Stimulated activated CD4-positive, alpha-beta T cell treated with anti-CD3 and anti-CD28 coated beads, Interleukin-4, amount 100 ng/mL, for 24 hours (primary cell): ENCODE measurements around the gene S100A12.
"Not testable (repeated sequence)": the region's sequence is repeated elsewhere in the genome, so short reads cannot be mapped to it uniquely, and the experiment has no call there.

Experiments used
- DNase-seq: peaks from one replicate; pipeline ENCODE4 v3.0.0-alpha.2; 2020

The S100A12 gene

DNA sequence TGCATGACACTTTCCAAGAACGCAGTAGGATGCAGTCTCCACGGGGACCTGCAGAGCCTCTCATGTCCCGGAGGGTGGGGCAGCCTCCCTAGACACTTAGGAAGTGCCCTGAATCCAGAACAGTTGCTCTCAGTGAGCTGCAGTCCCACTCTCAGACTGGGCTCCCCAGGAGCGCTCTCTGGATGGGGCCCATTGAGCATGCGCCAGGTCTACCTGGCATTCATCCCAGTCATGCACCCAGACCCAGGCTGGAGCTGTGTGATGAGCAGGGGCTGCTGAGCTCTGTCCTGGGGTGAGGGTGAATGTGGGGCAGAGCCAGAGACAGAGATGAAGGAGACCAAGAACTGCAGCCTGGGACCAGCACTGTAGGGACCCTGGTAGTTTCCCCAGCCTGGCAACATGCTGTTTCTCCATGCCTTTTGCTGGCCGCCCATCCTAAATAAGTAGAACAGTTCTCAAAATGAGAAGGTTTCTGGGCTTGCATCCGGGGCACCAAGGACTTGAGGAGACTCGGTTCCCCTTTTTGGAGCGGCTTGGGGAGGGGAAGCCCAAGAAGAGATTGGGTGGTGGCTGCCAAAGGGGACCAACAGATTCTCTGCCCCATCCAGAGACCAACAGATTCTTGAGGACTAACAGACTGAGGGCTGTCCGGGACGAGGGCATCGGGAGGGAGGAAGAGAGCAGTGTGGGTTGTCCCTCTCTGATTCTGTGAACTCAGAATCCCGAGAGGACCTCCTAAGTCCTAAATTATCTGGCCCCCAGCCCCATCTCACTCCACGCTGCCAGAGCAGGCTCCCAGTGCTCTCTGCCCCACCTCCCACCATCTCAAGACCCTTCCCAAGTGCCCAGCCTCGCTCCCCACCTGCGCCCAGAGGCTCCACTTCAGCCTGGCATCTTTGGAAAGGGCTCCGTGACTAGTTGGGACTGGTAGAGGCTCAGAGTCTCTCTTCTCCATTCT lies 25.8 kb downstream of the S100A12 start:
- DNase-seq: no peak

DNA sequence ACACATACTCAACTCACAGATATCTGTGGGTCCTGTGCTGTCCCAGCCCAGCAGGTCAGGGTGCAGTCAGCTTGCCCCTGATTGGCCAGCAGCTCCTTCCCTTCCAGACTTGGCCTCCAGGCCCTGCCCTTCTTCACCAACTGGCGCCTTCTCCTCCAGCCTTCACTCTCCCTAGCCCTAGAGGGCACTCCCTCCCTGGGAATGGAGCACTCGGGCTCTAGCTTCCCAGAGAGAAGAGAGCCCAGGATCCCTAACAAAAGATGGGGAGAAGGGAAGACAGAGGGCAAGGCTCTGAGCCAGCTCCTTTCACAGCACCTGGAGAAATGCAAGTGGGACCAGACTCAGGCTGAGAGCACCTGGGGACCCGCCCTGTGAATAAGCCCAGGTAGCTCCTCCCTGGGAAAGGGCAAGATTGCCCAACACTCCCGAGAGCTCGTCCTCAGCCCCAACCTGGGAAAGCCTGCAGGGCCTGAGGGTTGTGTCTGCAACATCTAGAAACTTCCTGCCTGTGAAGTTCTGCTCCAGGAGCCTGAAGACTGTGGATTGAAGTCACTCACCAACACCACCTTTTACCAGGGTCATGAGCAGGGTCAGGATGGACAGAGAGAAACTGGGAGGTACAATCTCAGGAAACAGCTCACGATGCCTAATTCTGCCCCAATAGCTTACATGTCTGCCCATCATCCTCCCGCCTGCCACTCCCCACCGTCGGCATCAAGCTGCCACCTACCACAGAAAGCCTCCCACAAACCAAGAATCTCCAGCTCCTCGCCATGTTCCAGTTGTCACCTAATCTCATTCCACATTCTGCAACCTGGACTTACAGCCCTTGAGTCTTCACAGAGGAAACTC lies 26.7 kb downstream of the S100A12 start, which contains the start of gene PGLYRP4:
Gene PGLYRP4 (minus strand): TSS at position 331 of the 852 bp plus-strand sequence. CDS start 909 bp downstream, outside the sequence.
- no peak for DNase-seq

DNA sequence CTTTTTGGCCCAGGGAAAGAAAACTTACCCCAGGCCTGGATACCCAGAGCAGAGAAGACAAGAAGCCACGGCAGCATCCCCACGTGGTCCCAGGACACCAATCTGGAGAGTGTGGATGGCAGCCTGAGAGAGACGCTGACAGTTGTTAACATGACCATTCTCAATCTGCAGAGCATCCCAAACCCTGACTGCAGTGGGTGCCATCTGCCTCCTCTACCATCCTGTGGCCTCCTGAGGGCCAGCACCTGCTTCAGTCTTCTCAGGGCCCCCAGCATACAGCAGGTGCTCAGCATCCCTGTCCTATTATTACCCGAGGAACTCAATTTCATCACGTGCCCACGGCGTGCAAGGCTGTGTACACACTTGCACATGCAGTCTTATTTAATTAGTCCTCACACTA lies 27.6 kb downstream of the S100A12 start:
- no peak for DNase-seq

DNA sequence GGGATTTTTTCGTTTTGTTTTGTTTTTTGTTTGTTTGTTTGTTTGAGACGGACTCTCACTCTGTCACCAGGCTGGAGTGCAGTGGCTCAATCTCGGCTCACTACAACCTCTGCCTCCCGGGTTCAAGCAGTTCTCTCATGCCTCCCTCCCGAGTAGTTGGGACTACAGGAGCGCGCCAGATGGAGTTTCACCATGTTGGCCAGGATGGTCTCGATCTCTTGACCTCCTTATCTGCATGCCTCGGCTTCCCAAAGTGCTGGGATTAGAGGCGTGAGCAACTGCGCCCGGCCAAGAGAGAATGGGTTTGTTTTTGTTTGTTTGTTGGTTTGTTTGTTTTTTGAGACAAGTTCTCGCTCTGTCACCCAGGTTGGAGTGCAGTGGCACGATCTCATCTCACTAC lies 28.4 kb downstream of the S100A12 start:
- DNase-seq: not testable (repeated sequence)

DNA sequence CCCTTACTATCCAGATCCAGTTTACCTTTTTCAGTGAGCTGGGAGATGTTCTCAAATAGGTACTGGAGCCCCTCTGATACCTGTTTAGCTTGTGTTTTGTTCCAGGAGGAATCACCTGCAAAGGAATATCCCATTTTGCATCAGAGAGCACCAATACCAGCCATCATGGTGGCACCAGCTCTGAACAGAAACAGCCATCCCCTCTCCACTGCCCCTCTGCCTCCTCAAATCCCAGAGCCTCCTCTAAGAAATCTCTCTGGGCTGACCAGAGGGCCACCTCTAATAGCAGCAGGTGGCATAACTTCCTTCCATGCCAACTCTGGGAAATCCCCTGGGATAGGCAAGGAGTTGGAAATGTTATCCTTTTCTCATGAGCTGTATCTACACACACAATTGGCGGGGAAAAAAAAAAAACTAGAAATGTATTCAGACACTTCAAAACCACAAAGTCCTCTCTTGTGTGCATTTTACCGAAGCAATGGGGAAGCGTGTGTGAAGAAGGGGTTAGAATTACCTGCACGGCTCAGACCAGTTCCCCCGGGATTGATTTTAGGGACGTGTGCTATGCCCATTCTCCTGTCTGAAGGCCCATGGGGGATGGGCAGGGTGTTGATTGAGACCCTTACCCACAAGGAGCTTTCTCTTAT lies 29.2 kb downstream of the S100A12 start:
- DNase-seq: no peak

DNA sequence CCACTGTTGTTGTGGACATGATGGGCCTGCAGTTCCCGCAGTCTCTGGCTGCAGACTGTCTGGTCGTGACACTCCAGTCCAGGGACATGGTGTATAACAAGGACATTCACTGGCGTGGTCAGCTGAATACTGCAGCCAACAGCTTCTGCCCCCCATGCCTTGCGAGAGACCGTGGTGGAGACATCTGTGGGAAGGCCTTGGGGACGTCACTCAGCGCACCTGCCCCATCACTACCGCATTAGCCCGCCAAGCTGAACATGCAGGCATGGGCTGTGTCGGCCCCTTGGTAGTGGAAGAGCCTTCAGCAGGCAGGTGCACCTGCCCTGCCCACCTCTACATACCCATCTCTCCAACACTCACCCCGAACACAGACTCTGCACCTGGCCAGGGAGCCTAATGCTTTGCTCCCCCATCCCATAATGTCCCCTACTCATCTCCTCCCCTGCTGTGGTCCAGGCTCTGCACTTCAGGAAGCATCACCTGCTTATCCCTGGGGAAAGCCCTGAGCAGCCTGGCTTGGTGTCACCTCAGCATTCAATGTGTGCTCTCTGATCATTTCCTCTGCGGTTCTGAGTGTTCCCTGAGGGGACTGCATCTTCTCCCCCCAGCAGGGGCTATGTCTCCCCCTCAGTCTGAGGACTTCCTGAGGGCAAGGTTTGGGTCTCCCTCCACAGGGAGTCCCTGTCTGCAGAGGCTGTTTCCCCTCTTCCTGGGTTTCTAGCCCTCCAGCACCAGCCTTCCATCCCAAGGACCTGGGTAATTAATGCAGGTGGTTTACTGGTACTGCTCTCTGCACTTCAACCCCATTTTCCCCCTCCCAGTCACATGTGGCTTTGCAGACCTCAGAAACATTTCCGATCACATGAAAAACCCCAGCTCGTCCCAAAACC lies 30.0 kb downstream of the S100A12 start:
- no peak for DNase-seq

DNA sequence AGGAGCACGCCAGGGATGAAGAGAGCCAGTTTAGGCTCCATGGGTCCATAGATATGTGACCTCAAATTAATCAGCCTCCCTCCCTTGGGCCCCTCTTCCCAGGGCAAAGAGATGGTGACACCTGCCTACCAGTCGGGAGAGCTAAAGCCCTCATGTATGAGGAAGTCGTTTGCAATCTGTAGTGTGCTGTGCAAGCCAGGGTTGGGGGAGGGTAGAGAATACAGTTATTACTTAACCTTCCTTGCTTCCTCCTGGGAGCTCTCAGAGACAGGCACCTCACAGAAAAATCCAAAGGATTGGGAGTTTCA lies 30.7 kb downstream of the S100A12 start:
- DNase-seq: no peak

DNA sequence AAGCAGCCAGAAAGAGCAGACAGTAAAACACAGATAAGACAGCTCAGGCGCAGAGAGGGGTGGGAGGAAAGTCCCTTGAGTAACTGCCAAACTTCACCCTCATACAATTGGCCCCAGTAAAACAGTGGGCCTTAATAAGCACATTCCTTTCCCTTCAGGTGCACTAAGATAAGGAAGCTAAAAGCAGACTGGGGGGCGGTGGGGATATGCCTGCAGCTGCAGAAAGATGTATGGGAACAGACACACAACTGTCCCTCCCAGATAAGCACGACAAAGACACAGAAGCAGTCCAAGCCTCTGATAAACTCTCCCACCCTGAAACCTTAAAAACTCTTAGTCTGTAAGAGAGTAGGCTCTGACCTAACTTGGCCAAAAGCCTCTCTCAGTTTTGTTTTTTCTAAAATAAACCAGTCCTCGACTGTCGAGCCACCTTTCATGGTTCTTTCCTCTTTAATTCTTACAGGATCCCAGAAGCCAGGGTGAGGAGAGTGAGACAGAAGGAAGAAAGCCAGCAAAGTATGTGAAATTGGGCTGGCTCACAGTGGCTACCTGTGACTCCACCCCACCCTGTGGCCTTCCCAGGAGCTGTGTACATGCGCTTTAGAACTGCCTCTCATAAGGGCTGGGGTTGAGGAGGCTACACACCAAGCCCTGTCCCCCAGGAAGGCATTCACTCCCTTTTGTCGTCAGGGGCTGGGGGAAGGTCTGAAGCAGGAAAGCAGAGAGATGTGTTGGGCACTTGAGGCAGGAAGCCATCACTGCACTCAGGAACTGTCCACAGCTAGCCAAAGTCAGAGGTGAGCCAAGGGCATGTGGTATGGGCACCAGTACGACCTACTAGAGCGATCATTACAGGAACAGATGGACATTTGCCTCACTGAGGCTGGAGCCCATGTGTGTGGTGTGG lies 31.4 kb downstream of the S100A12 start:
- DNase-seq: no peak

DNA sequence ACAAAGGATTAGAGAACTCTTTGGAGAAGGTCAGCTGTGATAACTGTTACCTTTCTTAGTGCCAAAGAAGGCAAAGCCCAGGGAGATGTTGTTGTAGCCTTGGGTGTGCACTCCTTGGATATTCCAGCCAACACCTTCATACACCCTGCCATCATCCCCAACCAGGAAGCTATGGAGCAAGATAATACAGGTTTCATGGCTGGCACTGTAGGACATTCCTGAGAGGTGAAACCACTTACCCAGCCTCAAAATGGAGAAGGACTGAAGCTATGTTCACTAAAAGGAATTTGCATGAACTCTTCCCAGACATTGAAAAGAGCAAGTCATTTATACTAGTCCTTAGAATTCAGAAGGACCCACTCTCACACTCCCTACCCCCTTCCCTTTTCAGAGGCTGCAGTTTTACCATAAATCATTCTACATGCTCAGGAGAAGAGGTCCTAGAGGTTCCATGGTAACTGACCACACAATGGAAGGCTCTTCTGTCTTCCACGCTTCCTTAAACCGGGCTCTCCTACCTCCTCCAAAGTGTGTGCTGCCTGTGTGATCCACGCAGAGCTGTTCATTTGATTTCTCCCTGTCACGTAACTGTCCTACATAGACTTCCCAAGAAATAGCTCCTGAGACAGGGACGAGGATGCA lies 32.3 kb downstream of the S100A12 start:
- DNase-seq: no peak

DNA sequence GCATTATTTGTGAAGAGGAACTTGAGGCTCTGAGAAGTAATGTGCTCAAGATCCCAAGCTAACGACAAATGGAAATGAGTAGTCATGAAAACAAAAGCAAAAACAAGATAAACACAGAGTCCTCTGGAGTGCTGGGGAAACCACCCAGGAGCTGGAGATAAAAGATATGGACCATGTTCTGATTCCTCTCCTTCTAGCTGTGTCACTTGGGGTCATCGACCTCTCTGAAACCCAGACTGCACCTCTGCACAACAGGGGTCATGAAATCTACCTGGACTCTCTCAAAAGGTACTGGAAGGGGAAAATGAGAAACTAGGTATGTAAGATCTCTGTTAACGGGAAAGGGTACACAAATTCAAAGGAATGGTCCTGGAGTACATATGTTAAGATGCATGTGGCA lies 33.2 kb downstream of the S100A12 start:
- no peak for DNase-seq

DNA sequence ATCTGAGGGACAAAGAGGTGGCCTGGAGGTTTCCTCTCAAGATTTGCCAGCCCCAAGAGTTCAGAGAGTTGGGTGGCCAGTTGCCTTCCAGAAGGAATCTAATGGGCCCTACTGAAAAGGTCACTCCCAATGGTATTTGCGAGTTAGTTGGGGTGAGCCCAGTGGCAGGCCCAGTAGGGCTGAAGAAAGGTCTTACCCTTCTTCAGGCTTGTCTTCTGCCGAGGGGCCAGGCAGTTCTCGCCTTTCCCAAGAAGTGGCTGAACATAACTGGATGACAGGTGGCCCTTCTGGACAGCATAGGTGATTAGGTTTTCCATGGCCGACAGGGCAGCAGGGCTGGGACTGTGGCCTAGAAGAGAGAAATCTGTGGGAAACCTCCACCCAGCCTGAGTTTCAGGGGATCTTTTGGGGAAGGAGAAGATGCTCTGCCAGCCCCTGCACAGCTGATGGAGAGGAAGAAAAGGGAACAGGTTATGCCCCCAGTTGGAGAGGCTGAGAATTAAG lies 33.9 kb downstream of the S100A12 start:
- no peak for DNase-seq

DNA sequence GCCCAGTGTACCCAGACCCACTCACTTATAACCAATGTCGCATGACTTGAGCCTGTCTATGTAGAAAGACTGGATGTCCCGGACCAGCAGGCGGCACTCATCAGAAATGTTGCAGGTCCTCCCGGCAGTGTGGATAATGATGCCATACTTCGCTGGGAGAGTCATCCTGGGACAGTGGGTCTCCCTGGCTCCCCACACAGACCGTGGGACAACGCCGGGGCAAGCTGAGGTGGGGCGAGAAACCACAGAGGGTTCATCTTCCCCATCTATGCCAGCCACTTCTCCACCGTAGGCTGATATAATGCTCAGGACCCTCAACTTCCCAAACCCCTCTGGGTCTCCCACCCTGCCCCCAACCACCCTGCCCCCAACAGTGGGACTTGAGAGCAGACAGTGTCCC lies 35.1 kb downstream of the S100A12 start:
- DNase-seq: no peak

DNA sequence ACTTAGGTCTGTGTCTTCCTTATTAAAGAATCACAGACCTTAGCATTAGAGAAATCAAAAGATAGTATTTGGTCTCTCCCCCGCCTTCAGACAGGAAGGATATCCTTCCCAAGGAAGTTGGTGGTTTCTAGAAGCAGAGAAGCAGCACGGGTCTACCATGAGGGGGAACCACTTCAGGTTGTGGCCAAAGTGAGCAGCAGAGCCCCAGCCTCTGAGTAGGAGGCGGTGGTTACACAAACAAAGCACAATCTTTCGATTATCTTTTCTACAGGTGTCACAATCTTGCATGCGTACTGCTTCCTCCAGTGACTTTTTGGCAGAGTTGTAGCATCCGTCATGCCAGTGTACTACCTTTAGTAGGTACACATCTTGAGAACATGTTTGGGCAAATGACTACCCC lies 35.6 kb downstream of the S100A12 start:
- no peak for DNase-seq

DNA sequence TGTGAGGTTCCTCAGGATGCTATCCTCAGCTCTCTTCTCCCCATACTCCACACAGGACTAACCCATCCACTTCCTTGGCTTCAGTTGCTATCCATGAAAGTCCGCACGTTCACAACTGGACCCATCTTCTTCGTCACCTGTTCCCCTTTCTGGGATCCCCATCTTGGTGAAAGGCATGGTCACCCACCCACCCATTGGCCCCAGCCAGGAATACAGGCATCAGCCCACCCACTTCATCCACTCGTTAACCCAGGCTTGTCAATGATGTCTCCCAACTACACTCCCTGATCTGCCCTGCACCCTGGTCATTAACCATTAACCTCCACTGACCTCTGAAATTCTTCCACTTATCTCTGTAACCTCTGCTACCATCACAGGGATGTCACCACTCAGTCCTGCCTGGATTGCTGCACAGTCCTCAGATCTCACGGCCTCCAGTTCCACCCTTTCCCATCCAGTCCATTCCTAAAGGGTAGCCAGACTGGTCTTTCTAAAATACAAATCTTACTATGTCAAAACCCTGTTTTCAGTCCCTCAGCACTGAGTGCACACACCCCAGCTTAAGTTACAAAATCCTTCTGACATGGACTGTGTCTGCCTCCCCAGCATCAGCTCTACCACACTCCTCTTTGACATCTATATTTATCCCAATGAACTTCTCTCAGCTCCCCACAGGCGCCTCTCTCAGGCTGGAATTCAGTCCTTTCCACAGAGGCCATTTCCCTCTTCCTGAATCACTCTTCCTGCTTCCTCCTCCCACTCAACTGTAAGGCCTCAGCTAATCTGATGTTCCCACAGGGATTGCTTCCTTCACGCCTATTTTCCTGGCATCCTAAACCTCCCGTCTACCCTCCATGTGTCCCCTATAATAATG lies 37.2 kb downstream of the S100A12 start:
- no peak for DNase-seq

DNA sequence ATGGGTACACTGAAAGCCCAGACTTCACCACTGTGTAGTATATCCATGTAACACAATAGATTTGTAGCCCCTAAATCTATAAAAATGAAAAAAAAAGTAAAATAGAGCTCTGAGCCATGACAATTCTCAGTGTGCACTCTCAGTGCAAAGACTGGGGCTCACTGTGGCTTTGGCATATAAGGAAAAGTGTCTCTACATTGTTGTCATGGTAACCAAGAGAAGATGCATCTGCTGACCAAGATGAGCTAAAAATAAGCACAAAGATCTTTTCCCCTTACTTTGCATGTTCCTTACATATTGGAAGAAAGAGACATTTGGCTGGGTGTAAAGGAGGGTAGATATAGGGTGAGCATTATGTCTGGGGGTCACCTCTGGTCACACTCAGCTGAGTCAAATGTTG lies 38.8 kb downstream of the S100A12 start:
- no peak for DNase-seq

DNA sequence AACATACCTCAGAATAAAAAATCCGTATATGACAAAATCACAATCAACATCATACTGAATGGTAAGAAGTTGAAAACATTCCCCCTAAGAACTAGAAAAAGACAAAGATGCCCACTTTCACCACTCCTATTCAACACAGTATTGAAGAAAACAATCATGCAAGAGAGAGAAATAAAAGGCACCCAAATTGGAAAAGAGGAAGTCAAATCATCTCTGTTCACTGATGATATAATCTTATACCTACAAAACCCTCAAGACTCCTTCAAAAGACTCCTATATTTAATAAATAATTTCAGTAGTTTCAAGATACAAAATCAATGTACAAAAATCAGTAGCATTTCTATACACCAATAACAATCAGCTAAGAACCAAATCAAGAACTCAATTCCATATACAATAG lies 41.5 kb downstream of the S100A12 start:
- DNase-seq: no peak

DNA sequence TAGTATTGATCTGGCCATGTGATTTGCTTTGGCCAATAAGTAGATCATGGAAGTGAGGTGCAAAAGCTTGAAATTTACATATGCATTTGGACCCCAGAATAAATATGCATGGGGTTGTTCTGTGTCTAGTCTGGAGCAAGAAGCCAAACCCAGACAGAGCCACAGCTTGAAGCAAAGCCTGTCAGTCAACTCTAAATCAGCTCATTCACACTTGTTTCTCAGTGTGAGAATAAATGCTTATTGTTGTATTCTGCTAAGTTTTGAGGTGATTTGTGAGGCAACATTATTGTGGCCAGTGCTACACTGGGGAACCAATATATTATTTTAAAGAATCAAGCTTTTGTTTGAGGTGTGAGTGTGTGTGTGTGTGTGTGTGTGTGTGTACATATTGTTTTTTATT lies 50.5 kb downstream of the S100A12 start:
- DNase-seq: no peak
